Measurements from ENCODE around the gene ART5.

Gene ART5, protein sequence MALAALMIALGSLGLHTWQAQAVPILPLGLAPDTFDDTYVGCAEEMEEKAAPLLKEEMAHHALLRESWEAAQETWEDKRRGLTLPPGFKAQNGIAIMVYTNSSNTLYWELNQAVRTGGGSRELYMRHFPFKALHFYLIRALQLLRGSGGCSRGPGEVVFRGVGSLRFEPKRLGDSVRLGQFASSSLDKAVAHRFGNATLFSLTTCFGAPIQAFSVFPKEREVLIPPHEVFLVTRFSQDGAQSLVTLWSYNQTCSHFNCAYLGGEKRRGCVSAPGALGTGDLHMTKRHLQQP

GRCh38 chr11:3641701-3642070, at the start of gene ART5:
TSS of gene ART5 (minus strand) at chr11:3641992. CDS start at chr11:3641862, 130 bp downstream.
- H3K4me3 ChIP-seq (ENCODE audit: low read length): peak within 1 kb of the TSS; percentile 49; the same call in 1 of the 2 replicates
- no peaks in the 10 kb centered on the region for H3K36me3 ChIP-seq (ENCODE audit: control insufficient read depth, insufficient read depth, low read length)
- H3K4me1 ChIP-seq (ENCODE audit: control insufficient read depth, insufficient read depth, low read length): peaks cover 2% of the 10 kb centered on the region
- WGBS (ENCODE audit: insufficient coverage, insufficient read length): no CpG with 5 or more reads among the region's 21 CpGs
- H3K27me3 ChIP-seq (ENCODE audit: control insufficient read depth, insufficient read depth, low read length): no peaks in the 10 kb centered on the region
- H3K9me3 ChIP-seq (ENCODE audit: control insufficient read depth, insufficient read depth, low read length): no peaks in the 10 kb centered on the region
- H3K27ac ChIP-seq (ENCODE audit: low read length): no peak within 1 kb of the TSS
- DNase-seq (ENCODE audit: low read depth, low spot score): no peak

DNA sequence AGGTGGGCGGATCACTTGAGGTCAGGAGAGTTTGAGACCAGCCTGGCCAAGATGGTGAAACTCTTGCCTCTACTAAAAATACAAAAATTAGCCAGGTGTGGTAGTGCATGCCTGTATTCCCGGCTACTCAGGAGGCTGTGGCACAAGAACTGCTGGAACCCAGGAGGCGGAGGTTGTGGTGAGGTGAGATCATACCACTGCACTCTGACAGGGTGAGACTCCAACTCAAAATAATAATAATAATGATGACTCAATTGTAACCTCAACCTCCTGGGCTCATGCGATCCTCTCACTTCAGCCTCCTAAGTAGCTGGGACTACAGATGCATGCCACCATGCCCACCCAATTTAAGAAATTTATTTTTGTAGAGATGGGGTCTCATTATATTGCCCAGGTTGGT, 45.0 kb upstream of the ART5 start:
- Histone ChIP-seq H3K4me3 (ENCODE audit: low read length) (no peak overlapping the region), H3K27ac (ENCODE audit: low read length) (no peak overlapping the region), H3K9me3 (ENCODE audit: control insufficient read depth, insufficient read depth, low read length) (no peaks in the 10 kb centered on the region), H3K36me3 (ENCODE audit: control insufficient read depth, insufficient read depth, low read length) (peaks cover 21% of the 10 kb centered on the region), H3K27me3 (ENCODE audit: control insufficient read depth, insufficient read depth, low read length) (no peaks in the 10 kb centered on the region), H3K4me1 (ENCODE audit: control insufficient read depth, insufficient read depth, low read length) (no peaks in the 10 kb centered on the region)
- DNase-seq (ENCODE audit: low read depth, low spot score): no peak
- no CpG with 5 or more reads among the region's 4 CpGs for WGBS (ENCODE audit: insufficient coverage, insufficient read length)

DNA sequence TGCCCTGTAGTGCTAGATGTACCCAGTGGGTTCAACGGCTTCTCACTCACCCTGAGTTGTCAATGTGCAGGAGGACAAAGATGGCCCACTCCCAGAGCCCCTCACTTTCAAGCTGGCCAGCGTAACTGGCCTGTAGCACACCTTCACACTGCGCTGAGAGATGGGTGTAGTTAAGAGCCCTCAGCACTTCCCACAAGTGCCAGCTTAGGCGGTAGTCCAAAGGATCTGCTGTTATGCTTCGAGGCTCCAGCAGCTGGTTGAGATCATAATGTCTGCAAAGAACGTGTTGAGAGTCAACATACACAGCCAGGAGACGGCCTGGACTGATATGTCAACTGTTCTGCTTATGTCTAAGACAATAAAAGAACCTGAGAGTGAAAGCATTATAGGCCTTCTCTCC, 44.1 kb upstream of the ART5 start:
- Histone ChIP-seq H3K36me3 (ENCODE audit: control insufficient read depth, insufficient read depth, low read length) (peaks cover 19% of the 10 kb centered on the region), H3K9me3 (ENCODE audit: control insufficient read depth, insufficient read depth, low read length) (no peaks in the 10 kb centered on the region), H3K4me1 (ENCODE audit: control insufficient read depth, insufficient read depth, low read length) (no peaks in the 10 kb centered on the region), H3K4me3 (ENCODE audit: low read length) (no peak overlapping the region), H3K27me3 (ENCODE audit: control insufficient read depth, insufficient read depth, low read length) (no peaks in the 10 kb centered on the region), H3K27ac (ENCODE audit: low read length) (no peak overlapping the region)
- no peak for DNase-seq (ENCODE audit: low read depth, low spot score)
- no CpG with 5 or more reads among the region's 7 CpGs for WGBS (ENCODE audit: insufficient coverage, insufficient read length)

GRCh38 chr11:3684819-3685172, 43.0 kb upstream of the ART5 start:
- no CpG with 5 or more reads among the region's 2 CpGs for WGBS (ENCODE audit: insufficient coverage, insufficient read length)
- Histone ChIP-seq H3K4me1 (ENCODE audit: control insufficient read depth, insufficient read depth, low read length) (no peaks in the 10 kb centered on the region), H3K27ac (ENCODE audit: low read length) (no peak overlapping the region), H3K4me3 (ENCODE audit: low read length) (no peak overlapping the region), H3K27me3 (ENCODE audit: control insufficient read depth, insufficient read depth, low read length) (no peaks in the 10 kb centered on the region), H3K9me3 (ENCODE audit: control insufficient read depth, insufficient read depth, low read length) (no peaks in the 10 kb centered on the region), H3K36me3 (ENCODE audit: control insufficient read depth, insufficient read depth, low read length) (peaks cover 19% of the 10 kb centered on the region)
- no peak for DNase-seq (ENCODE audit: low read depth, low spot score)

- H3K27ac ChIP-seq (ENCODE audit: low read length): no peak overlapping the region
- no peaks in the 10 kb centered on the region for H3K4me1 ChIP-seq (ENCODE audit: control insufficient read depth, insufficient read depth, low read length)
- DNase-seq (ENCODE audit: low read depth, low spot score): no peak
- H3K4me3 ChIP-seq (ENCODE audit: low read length): no peak overlapping the region
- H3K36me3 ChIP-seq (ENCODE audit: control insufficient read depth, insufficient read depth, low read length): peaks cover 23% of the 10 kb centered on the region
- H3K9me3 ChIP-seq (ENCODE audit: control insufficient read depth, insufficient read depth, low read length): no peaks in the 10 kb centered on the region
- H3K27me3 ChIP-seq (ENCODE audit: control insufficient read depth, insufficient read depth, low read length): no peaks in the 10 kb centered on the region
- no CpG with 5 or more reads among the region's 12 CpGs for WGBS (ENCODE audit: insufficient coverage, insufficient read length)
Observed at GRCh38 chr11:3684129-3684818, 42.5 kb upstream of the ART5 start.

DNA sequence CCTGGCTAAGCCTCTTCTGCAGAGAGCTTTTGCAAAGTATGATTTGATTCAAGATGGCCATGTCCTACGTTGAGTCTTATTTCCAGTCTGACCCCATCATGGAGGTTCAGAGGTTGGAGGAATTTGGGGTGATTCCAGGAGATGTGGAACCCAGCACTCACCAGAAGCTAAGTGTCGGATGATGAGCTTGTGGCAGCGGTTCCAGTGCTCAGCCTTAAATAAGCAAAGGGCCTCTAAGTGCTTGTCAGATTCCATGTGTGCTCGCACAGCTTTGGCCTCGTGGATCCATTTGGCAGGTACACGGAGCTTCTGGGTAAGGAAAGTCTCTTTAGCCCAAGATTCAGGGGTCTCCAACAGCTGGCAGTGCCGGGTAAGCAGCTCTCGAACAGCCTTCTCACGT, 41.2 kb upstream of the ART5 start:
- Histone ChIP-seq H3K27me3 (ENCODE audit: control insufficient read depth, insufficient read depth, low read length) (no peaks in the 10 kb centered on the region), H3K27ac (ENCODE audit: low read length) (no peak overlapping the region), H3K4me1 (ENCODE audit: control insufficient read depth, insufficient read depth, low read length) (no peaks in the 10 kb centered on the region), H3K36me3 (ENCODE audit: control insufficient read depth, insufficient read depth, low read length) (peaks cover 22% of the 10 kb centered on the region), H3K4me3 (ENCODE audit: low read length) (no peak overlapping the region), H3K9me3 (ENCODE audit: control insufficient read depth, insufficient read depth, low read length) (no peaks in the 10 kb centered on the region)
- DNase-seq (ENCODE audit: low read depth, low spot score): no peak
- no CpG with 5 or more reads among the region's 9 CpGs for WGBS (ENCODE audit: insufficient coverage, insufficient read length)

- Histone ChIP-seq H3K9me3 (ENCODE audit: control insufficient read depth, insufficient read depth, low read length) (no peaks in the 10 kb centered on the region), H3K36me3 (ENCODE audit: control insufficient read depth, insufficient read depth, low read length) (peaks cover 35% of the 10 kb centered on the region), H3K4me3 (ENCODE audit: low read length) (no peak overlapping the region), H3K27me3 (ENCODE audit: control insufficient read depth, insufficient read depth, low read length) (no peaks in the 10 kb centered on the region), H3K4me1 (ENCODE audit: control insufficient read depth, insufficient read depth, low read length) (no peaks in the 10 kb centered on the region), H3K27ac (ENCODE audit: low read length) (no peak overlapping the region)
- no CpG with 5 or more reads among the region's 3 CpGs for WGBS (ENCODE audit: insufficient coverage, insufficient read length)
- no peak for DNase-seq (ENCODE audit: low read depth, low spot score)
Observed at GRCh38 chr11:3679077-3679476, 37.3 kb upstream of the ART5 start.

- no CpG with 5 or more reads among the region's 11 CpGs for WGBS (ENCODE audit: insufficient coverage, insufficient read length)
- Histone ChIP-seq H3K27ac (ENCODE audit: low read length) (no peak overlapping the region), H3K27me3 (ENCODE audit: control insufficient read depth, insufficient read depth, low read length) (no peaks in the 10 kb centered on the region), H3K9me3 (ENCODE audit: control insufficient read depth, insufficient read depth, low read length) (no peaks in the 10 kb centered on the region), H3K4me1 (ENCODE audit: control insufficient read depth, insufficient read depth, low read length) (no peaks in the 10 kb centered on the region), H3K4me3 (ENCODE audit: low read length) (no peak overlapping the region), H3K36me3 (ENCODE audit: control insufficient read depth, insufficient read depth, low read length) (peaks cover 26% of the 10 kb centered on the region)
- no peak for DNase-seq (ENCODE audit: low read depth, low spot score)
Observed at GRCh38 chr11:3675971-3676370, 34.2 kb upstream of the ART5 start.

DNA sequence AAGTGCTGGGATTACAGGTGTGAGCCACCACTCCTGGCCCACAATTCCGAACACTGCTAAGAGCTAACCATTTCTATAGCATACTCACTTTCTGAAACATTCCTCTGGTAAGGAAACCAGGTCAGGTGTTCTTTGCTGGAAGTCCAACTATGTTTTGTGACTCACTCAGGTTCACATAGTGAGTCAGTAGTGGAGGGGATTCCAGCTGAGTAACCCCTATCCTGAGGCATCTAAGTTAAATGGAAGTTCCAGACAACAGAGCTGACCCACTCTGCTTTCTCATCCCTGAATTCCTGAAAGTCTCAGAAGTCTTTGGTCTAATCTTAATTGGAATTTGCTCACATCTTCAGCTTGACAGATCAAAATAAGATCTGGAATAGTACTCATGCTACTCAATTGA, 32.4 kb upstream of the ART5 start:
- no CpG with 5 or more reads among the region's 1 CpG for WGBS (ENCODE audit: insufficient coverage, insufficient read length)
- DNase-seq (ENCODE audit: low read depth, low spot score): no peak
- Histone ChIP-seq H3K9me3 (ENCODE audit: control insufficient read depth, insufficient read depth, low read length) (no peaks in the 10 kb centered on the region), H3K4me3 (ENCODE audit: low read length) (no peak overlapping the region), H3K4me1 (ENCODE audit: control insufficient read depth, insufficient read depth, low read length) (no peaks in the 10 kb centered on the region), H3K27me3 (ENCODE audit: control insufficient read depth, insufficient read depth, low read length) (no peaks in the 10 kb centered on the region), H3K27ac (ENCODE audit: low read length) (no peak overlapping the region), H3K36me3 (ENCODE audit: control insufficient read depth, insufficient read depth, low read length) (peaks cover 21% of the 10 kb centered on the region)

GRCh38 chr11:3671334-3672254, 29.8 kb upstream of the ART5 start, which contains the start of gene CHRNA10:
TSS of gene CHRNA10 (minus strand) at chr11:3671384. CDS start at chr11:3671312, 72 bp downstream.
- H3K4me1 ChIP-seq (ENCODE audit: control insufficient read depth, insufficient read depth, low read length): no peaks in the 10 kb centered on the region; the same call in 1 of the 2 replicates
- no peaks in the 10 kb centered on the region for H3K9me3 ChIP-seq (ENCODE audit: control insufficient read depth, insufficient read depth, low read length)
- no peak for DNase-seq (ENCODE audit: low read depth, low spot score)
- WGBS (ENCODE audit: insufficient coverage, insufficient read length): no CpG with 5 or more reads among the region's 9 CpGs
- no peaks in the 10 kb centered on the region for H3K27me3 ChIP-seq (ENCODE audit: control insufficient read depth, insufficient read depth, low read length)
- H3K4me3 ChIP-seq (ENCODE audit: low read length): no peak within 1 kb of the TSS
- peaks cover 25% of the 10 kb centered on the region for H3K36me3 ChIP-seq (ENCODE audit: control insufficient read depth, insufficient read depth, low read length)
- no peak within 1 kb of the TSS for H3K27ac ChIP-seq (ENCODE audit: low read length)
